G401 (cell line): ENCODE measurements around the gene OTUD5. TPM values are rescaled to one million over a fixed set of nuclear protein-coding genes. Genes with fewer than 3 reads are reported as not detected.
"Not testable (repeated sequence)": the region's sequence is repeated elsewhere in the genome, so short reads cannot be mapped to it uniquely, and the experiment has no call there.

Source experiments
- DNase-seq: peaks from one replicate; pipeline ENCODE4 v3.0.0-alpha.2; 2015; ENCODE audit warnings: low spot score
- in situ Hi-C: cut with HindIII; loops from 2 replicates; pipeline ENCODE4 v1.10.0; 2016; ENCODE audit warnings: low sequenced_read_pairs, mixed read lengths
- total RNA-seq: library from RNA; depleted of rRNA; stranded (reverse); fragments of >200 nt; shearing (Covaris generic); gene quantifications from 2 replicates; pipeline ENCODE4 v1.2.3, GENCODE V29; 2014; rRNA removed

The OTUD5 gene, protein sequence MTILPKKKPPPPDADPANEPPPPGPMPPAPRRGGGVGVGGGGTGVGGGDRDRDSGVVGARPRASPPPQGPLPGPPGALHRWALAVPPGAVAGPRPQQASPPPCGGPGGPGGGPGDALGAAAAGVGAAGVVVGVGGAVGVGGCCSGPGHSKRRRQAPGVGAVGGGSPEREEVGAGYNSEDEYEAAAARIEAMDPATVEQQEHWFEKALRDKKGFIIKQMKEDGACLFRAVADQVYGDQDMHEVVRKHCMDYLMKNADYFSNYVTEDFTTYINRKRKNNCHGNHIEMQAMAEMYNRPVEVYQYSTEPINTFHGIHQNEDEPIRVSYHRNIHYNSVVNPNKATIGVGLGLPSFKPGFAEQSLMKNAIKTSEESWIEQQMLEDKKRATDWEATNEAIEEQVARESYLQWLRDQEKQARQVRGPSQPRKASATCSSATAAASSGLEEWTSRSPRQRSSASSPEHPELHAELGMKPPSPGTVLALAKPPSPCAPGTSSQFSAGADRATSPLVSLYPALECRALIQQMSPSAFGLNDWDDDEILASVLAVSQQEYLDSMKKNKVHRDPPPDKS
- 70.5 and 75.2 TPM in 2 replicates for total RNA-seq

- DNase-seq = peak; percentile 54
- in situ Hi-C loops = no loop called here
These were observed at the start of gene OTUD5 for GRCh38 chrX:48957477-48957826. TSS of gene OTUD5 (minus strand) at chrX:48957607. CDS start at chrX:48957570, 37 bp downstream.

GRCh38 chrX:49003696-49004095, 46.3 kb upstream of the OTUD5 start:
- in situ Hi-C loops = no loop called here
- DNase-seq = no peak

DNA sequence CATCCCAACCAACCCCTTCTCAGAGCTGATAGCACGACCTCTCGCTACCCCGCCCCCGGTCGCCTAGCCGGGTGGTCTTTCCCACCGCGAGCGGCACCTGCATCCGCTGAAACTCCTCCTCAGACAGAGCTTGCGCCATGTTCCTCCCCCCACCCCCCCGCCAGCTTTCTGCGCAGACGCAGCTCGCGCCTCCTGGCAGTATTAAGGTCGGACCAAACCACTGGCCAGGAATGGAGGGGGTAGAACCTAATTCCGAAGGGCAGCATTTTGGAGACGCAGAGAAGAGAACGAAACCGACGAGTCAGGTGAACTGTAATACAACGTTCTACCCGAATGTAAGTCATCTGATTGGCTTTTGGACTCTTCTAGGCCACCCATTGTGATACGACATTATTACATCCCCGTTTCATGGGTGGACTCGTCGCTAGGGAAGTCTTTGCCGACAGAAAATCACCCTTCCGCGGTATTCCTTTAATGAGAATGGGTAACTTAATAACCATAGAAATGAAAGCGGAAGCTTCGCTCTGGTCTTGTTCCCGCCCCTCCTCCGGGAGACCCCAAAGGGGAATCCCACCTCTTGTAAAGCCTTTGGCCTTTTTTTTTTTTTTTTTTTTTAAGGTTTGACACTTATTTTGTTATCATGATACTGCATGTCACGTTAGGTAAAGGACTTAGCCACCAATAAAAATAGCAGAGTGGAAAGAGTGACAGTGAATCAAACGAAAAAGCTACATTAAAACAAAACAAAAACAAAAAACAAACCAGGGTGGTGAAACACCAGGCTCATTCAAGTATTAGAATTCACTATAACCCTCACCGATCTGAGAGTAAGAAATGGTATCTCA, 44.9 kb upstream of the OTUD5 start, which contains the start of gene GRIPAP1:
Gene GRIPAP1 (minus strand): TSS at position 174 of the 845 bp plus-strand sequence. CDS start 35 bp downstream, at position 139.
- DNase-seq = peak; percentile 85
- in situ Hi-C loops = no loop called here

DNA sequence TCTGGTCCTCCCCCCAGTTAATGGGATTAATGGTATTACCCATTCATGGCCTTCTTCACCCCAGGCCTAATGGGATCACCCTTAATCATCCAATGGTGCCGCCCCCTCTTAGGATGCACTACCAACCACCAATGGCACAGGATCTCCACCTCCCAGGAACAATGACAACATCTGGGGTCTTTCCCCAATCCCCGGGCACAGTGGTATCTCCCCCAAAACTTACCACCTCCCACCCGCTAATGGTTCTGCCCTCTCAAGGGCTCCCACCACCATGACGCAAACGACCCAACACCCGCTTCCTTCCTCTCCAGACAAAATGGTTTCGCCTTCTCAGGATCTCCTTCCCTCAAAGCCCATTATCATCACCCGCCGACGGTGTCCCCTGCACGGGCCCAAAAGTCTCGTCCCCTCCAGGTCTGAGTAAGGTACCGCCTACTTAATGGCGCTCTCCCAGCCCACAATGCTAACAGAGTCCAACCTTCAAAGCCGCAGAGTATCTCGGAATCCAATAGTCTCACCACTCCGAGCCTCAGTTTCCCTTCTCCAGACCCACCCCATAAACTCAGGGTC, 44.2 kb upstream of the OTUD5 start:
- DNase-seq = peak; percentile 17
- in situ Hi-C loops = no loop called here

- DNase-seq = no peak
These were observed 43.2 kb upstream of the OTUD5 start for GRCh38 chrX:49000636-49001035.

DNA sequence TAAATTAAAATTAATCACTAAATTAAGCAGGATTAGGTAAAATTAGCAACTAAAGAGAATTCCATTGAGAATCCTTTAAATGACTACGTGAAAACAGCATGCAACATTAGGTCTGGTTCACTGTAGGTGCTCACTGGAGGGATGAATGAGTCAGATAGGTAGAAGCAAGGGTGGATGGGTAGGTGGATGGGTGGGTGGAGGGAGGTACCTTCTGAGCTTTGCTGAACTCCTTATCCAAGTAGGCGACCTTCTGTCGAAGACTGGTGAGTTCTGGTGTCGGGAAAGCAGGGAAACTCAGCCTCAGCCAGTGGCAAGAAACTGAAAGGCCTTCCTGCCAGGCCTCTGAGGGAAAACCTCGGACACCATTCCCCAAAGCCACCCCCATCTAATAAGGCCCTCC, 41.6 kb upstream of the OTUD5 start:
- in situ Hi-C loops = no loop called here
- DNase-seq = no peak

More at GRCh38 chrX:49000636-49001035, 43.2 kb upstream of the OTUD5 start:
- in situ Hi-C loops = no loop called here

DNA sequence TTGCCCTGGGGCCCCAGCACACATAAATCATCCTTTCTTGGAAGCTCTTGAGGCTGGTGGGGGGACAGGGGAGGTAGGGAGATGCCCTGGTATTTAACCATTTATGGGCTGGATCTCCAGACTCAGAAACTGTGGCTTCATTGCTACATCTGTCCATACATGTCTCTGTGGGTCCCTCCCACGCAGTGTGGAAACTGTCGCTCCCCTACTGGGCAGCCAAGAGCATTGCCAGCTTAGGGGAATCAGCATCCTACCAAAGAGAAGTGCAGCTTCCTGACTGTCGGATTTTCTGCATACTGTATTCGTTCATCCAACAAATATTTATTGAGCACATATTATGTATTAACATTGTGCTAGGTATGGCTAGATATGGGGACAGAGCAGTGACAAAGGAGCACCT, 41.0 kb upstream of the OTUD5 start:
- no peak for DNase-seq
- in situ Hi-C loops = no loop called here

GRCh38 chrX:48997865-48998264, 40.5 kb upstream of the OTUD5 start:
- DNase-seq = no peak
- in situ Hi-C loops = no loop called here

GRCh38 chrX:48997455-48997854, 40.0 kb upstream of the OTUD5 start:
- DNase-seq = no peak
- in situ Hi-C loops = no loop called here

DNA sequence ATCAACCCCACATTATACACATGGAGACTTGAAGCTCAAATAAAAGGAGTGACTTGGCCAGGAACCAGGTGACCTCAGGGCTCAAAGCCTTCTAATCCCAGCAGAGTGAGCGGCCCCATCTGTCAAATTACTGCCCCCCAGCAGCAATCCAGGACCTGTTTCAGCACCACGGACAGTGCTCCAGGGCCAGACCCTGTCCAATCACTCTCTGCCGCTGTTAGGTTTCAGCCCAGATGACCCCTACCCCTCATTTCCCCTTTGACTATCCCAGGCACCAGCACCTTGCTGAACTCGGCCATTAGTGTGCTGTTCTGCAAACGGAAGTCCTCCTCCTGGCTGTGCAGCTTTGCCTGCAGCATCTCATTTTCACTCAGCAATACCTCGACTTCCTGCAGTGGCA, 39.6 kb upstream of the OTUD5 start:
- in situ Hi-C loops = no loop called here
- DNase-seq = no peak

DNA sequence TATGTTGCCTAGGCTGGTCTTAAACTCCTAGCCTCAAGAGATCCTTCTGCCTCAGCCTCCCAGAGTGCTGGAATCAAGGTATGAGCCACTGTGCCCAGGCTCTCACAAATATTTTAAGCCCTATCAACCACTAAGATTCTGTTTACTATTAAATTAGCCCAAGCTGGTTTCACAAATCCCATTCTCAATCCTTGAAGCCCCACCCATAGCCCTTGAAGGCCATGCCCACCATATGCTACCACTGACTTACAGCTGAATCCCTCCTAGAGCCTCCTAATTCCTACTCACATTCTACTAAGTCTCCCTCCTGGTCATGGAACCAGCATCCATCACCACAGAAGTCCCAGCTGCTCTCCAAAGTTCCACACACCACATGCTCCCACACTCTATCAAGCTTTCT, 34.9 kb upstream of the OTUD5 start:
- in situ Hi-C loops = no loop called here
- DNase-seq = no peak

DNA sequence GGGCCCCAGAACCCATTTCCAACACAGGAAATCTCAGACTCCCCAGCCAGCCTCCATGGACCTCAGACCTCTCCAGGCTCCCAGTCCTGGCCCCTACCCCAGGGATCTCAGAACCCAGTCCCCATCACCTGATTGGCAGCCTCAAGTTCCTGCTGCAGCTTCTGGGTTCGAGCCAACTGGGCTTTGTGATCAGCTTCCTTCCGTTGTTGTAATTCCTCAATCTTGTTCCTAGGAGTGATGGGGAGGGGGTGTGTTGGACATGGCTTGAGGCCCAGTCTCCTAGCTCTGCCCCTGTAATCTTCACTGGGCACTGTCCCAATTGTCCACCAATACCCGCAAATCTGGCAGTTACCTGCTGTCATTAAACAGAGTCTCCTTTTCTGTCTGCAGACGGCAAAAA, 32.1 kb upstream of the OTUD5 start:
- in situ Hi-C loops = no loop called here
- DNase-seq = no peak

DNA sequence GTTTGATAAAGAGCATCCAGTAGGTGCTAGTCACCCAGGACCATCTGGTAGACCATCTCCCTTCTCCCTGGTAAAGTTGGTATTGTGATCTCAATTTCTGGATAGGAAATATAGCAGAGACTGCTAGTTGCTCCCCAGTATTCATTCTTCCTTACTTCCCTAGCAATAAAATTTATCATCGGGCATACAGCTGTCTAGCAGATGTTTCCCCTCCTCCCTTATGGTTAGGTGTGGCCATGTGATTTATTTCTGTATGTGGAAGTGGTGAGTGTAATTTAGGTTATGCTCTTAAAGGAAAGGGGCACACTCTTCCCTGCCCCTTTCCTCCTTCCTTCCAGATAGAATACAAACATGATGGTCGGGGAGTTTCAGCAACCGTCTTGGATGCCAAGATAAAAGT, 26.5 kb upstream of the OTUD5 start:
- DNase-seq = no peak
- in situ Hi-C loops = no loop called here

- DNase-seq = no peak
- in situ Hi-C loops = no loop called here
These were observed 25.7 kb upstream of the OTUD5 start for GRCh38 chrX:48983081-48983480.

- DNase-seq = no peak
These were observed 23.8 kb upstream of the OTUD5 start for GRCh38 chrX:48981178-48981577.

GRCh38 chrX:48980341-48980740, 22.9 kb upstream of the OTUD5 start:
- DNase-seq, in situ Hi-C loops: not testable (repeated sequence)

More at GRCh38 chrX:48981178-48981577, 23.8 kb upstream of the OTUD5 start:
- in situ Hi-C loops = no loop called here

DNA sequence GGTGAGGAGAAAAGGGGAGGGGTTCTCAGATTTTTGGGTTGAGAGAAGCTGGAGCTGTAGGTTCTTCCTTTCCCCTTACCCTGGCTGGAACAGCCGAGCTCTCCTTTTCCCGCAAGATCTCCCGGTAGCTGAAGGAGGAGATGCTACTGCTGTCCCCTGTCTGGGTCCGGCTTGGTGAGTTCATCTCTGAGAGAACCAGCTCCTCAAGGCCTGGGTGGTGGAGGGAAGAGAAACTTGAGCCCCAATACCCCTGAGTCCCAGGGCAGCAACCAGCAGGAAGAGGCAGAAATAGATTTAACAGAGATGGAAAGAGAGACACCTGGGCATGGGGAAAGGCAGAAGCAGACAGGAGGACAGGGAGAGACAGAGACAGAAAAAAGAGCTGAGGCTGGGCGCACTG, 20.8 kb upstream of the OTUD5 start:
- in situ Hi-C loops = no loop called here
- no peak for DNase-seq

GRCh38 chrX:48976086-48976485, 18.7 kb upstream of the OTUD5 start:
- in situ Hi-C loops = no loop called here
- no peak for DNase-seq

DNA sequence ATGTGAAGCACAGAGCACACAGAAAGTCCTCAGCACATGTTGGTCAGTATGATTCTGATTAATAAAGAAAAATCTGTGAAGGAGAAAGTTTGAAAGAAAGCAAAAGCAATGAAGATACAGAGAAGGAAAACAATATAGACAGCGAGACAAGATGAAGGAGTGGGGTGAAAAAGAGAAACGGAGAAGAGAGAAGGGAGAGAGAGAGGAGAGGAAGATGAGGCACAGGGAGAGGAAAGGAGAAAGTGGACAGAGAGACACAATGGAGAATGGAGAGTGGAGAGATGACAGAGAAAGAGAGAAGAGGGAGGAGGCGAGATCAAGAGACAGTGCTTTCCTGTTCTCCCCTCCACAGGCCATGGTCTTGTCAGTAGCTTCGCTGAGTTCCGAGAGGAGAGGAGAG, 18.1 kb upstream of the OTUD5 start:
- in situ Hi-C loops = no loop called here

GRCh38 chrX:48975041-48975440, 17.6 kb upstream of the OTUD5 start:
- DNase-seq = no peak
- in situ Hi-C loops = no loop called here

More for the DNA sequence above, 18.1 kb upstream of the OTUD5 start:
- no peak for DNase-seq
